VCaP (cell line): ENCODE measurements around the gene GABRB3.

Source experiments
- H3K27ac ChIP-seq: fragments of 450-650 bp; 2 replicates; pipeline ENCODE4 v1.5.1; 2017
- CTCF ChIP-seq: fragments of 450-650 bp; conservative IDR thresholded peaks from 2 replicates; pipeline ENCODE4 v1.5.1; 2017; ENCODE audit warnings: mild to moderate bottlenecking, moderate library complexity

Gene GABRB3

GRCh38 chr15:26521691-26522198, 251.1 kb downstream of the GABRB3 start:
- H3K27ac ChIP-seq = no peak overlapping the region
- no peak for TF ChIP-seq CTCF

- no peak overlapping the region for H3K27ac ChIP-seq
- no peak for TF ChIP-seq CTCF
These were observed 251.7 kb downstream of the GABRB3 start for GRCh38 chr15:26521130-26521529.

GRCh38 chr15:26518885-26519284, 254.0 kb downstream of the GABRB3 start:
- no peak overlapping the region for H3K27ac ChIP-seq
- no peak for TF ChIP-seq CTCF

- H3K27ac ChIP-seq = no peak overlapping the region
- TF ChIP-seq CTCF = no peak
These were observed 256.5 kb downstream of the GABRB3 start for GRCh38 chr15:26516102-26516980.

GRCh38 chr15:26504009-26504408, 268.9 kb downstream of the GABRB3 start:
- H3K27ac ChIP-seq = no peak overlapping the region
- no peak for TF ChIP-seq CTCF
